OCI-LY7 (cell line): ENCODE data around the gene EML3. TPM values are rescaled to one million over a fixed set of nuclear protein-coding genes. Genes with fewer than 3 reads are reported as not detected.
A peak's percentile ranks its signal among the peaks of the same experiment; 100 is the strongest.

ENCODE experiments used
- BruUV-seq: library from RNA; stranded (reverse); fragments of 400-500 nt; replicated peaks from 2 replicates; lab custom pipeline; 2021; lab: Mats Ljungman, UMichigan
- CTCF ChIA-PET: fragments of 300-600 bp; sonication (Branson Sonifier 250); formaldehyde crosslinking; loops from one replicate; lab custom pipeline; 2022; ENCODE audit warnings: antibody characterized with exemption; ENCODE audit not compliant: unreplicated experiment; lab: Charles Lee
- POLR2A ChIA-PET: fragments of 300-600 bp; sonication (Branson Sonifier 250); formaldehyde crosslinking; loops from one replicate; lab custom pipeline; 2022; ENCODE audit warnings: antibody characterized with exemption; lab: Charles Lee
- DNase-seq: peaks from one replicate; pipeline ENCODE4 v3.0.0-alpha.2; 2015; ENCODE audit warnings: low spot score
- H2AFZ ChIP-seq: fragments of 200-600 bp; sonication (generic), shearing (Covaris generic); 2 replicates; pipeline ENCODE4 v1.6.1; 2014; ENCODE audit warnings: mild to moderate bottlenecking, antibody characterized with exemption, low read length, moderate library complexity
- H3K27ac ChIP-seq: fragments of 200-600 bp; sonication (generic); 2 replicates; pipeline ENCODE4 v1.5.1; 2014; ENCODE audit warnings: mixed run types, low read depth, mild to moderate bottlenecking, moderate library complexity, low read length, inconsistent platforms; ENCODE audit not compliant: poor library complexity, severe bottlenecking
- H3K36me3 ChIP-seq: fragments of 200-600 bp; sonication (generic); 2 replicates; pipeline ENCODE4 v1.6.1; 2014; ENCODE audit warnings: mild to moderate bottlenecking, antibody characterized with exemption, low read length, moderate library complexity, mixed read lengths; ENCODE audit not compliant: insufficient read depth
- H3K4me1 ChIP-seq: fragments of 200-600 bp; sonication (generic); 2 replicates; pipeline ENCODE4 v1.5.1; 2014; ENCODE audit warnings: mild to moderate bottlenecking, low read length; ENCODE audit not compliant: insufficient read depth, poor library complexity, severe bottlenecking
- H3K4me2 ChIP-seq: fragments of 200-600 bp; sonication (generic); 2 replicates; pipeline ENCODE4 v1.6.1; 2014; ENCODE audit warnings: mild to moderate bottlenecking, low read length
- H3K4me3 ChIP-seq: fragments of 200-600 bp; sonication (generic); 2 replicates; pipeline ENCODE4 v1.5.1; 2014; ENCODE audit warnings: mild to moderate bottlenecking, low read depth, low read length; ENCODE audit not compliant: poor library complexity, severe bottlenecking
- H3K79me2 ChIP-seq: fragments of 200-600 bp; sonication (generic); 2 replicates; pipeline ENCODE4 v1.6.1; 2016; ENCODE audit warnings: low read depth, mild to moderate bottlenecking, low read length, moderate library complexity, mixed read lengths; ENCODE audit not compliant: insufficient read depth
- H3K9me2 ChIP-seq: fragments of 200-600 bp; sonication (generic); 2 replicates; pipeline ENCODE4 v1.6.1; 2016; ENCODE audit warnings: mild to moderate bottlenecking, low read length, mixed read lengths; ENCODE audit not compliant: insufficient read depth
- H3K9me3 ChIP-seq: fragments of 200-600 bp; sonication (generic); 2 replicates; pipeline ENCODE4 v1.6.1; 2014; ENCODE audit warnings: mild to moderate bottlenecking, mixed run types, low read length, mixed read lengths
- H4K20me1 ChIP-seq: fragments of 200-600 bp; sonication (generic); 2 replicates; pipeline ENCODE4 v1.6.1; 2014; ENCODE audit warnings: mild to moderate bottlenecking, antibody characterized with exemption, low read length, moderate library complexity, mixed read lengths; ENCODE audit not compliant: insufficient read depth
- EZH2phosphoT487 ChIP-seq: fragments of 200-600 bp; sonication (generic); IDR thresholded peaks from 2 replicates; pipeline ENCODE4 v1.6.1; 2018; ENCODE audit warnings: low read depth, borderline replicate concordance, mild to moderate bottlenecking, mixed run types, antibody characterized with exemption, low read length, moderate library complexity, mixed read lengths
- intact Hi-C: fragments of 100-400 bp; cut with micrococcal nuclease; formaldehyde crosslinking; loops from one replicate; pipeline ENCODE4 v1.10.0; 2022; ENCODE audit not compliant: unreplicated experiment
- total RNA-seq, 2 experiments: library from RNA; depleted of rRNA in 1 of 2; stranded (reverse); fragments of >200 nt in 1 of 2; shearing (Covaris generic) in 1 of 2; gene quantifications; 2 replicates each; pipeline ENCODE4 v1.2.3, GENCODE V29; 2014 to 2022
- TF ChIP-seq, protein P1 (sequence below): fragments of 200-600 bp; sonication (generic); conservative IDR thresholded peaks from 2 replicates; pipeline ENCODE4 v1.5.1; 2014; ENCODE audit warnings: mild to moderate bottlenecking, antibody characterized with exemption, low read length, moderate library complexity, mixed read lengths

Gene EML3
- total RNA-seq, 2 experiments from 2014 or later, result 52.8 to 81.6 TPM

DNA sequence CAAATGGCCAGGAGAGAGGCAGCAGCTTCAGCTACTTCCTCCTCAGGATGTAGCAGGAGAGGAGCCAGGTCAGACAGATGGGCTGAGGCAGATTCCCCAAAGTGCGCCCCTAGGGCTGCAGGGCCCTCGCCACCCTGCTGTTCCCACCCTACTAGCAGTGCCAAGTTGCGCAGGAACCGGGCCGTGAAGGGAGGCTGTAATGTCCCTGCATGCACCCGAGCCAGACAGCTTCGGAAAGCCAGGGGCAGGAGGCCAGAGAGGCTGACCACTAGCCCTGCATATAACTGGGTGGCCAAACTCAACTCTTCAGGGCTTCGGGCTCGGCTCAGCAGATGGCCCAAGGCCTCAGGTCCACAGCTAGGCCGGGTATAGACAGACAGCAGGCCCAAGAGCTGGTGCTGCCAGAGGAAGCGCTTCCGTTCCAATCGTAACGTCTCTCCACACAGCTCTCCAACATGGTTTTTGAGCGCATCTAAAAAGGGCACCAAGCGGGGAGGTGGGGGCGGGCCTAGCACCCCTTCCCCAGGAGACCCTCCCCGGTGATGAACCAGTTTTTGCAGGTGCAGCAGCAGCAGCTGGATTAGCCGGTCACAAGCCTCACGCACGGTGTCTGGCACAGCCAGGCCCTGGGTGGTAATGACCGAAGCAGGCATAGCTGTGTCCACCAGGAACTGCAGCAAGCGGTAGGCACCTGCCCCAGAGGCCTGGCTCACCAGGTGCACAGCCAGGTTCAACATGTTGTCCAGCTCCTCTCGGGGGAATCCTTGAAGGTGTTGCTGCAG, 35.8 kb upstream of the EML3 start:
- no peak for DNase-seq
- H3K4me2 ChIP-seq, result no peak overlapping the region
- intact Hi-C loops, result no loop called here
- no peaks in the 10 kb centered on the region for H3K9me2 ChIP-seq
- POLR2A ChIA-PET, result interaction anchor here (1.4 to 10.5 kb wide), 2 partner anchors 18 to 23 kb away, joined by 4 to 159 read pairs; partner anchors contain the start of genes C11orf98, CSKMT, LBHD1 and UQCC3
- H3K36me3 ChIP-seq, result peaks cover 43% of the 10 kb centered on the region
- CTCF ChIA-PET, result interaction anchor here (1.0 kb wide), 1 partner anchor 16 kb away, joined by 3 read pairs; the partner anchor contains the start of genes C11orf98 and CSKMT
- H3K9me3 ChIP-seq, result no peaks in the 10 kb centered on the region
- peaks cover 30% of the 10 kb centered on the region for H3K4me1 ChIP-seq
- no peak overlapping the region for H3K27ac ChIP-seq
- TF ChIP-seq, protein P1, sequence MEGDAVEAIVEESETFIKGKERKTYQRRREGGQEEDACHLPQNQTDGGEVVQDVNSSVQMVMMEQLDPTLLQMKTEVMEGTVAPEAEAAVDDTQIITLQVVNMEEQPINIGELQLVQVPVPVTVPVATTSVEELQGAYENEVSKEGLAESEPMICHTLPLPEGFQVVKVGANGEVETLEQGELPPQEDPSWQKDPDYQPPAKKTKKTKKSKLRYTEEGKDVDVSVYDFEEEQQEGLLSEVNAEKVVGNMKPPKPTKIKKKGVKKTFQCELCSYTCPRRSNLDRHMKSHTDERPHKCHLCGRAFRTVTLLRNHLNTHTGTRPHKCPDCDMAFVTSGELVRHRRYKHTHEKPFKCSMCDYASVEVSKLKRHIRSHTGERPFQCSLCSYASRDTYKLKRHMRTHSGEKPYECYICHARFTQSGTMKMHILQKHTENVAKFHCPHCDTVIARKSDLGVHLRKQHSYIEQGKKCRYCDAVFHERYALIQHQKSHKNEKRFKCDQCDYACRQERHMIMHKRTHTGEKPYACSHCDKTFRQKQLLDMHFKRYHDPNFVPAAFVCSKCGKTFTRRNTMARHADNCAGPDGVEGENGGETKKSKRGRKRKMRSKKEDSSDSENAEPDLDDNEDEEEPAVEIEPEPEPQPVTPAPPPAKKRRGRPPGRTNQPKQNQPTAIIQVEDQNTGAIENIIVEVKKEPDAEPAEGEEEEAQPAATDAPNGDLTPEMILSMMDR, result no peak
- no peak for TF ChIP-seq EZH2phosphoT487
- peaks cover 53% of the 10 kb centered on the region for H3K79me2 ChIP-seq
- no peaks in the 10 kb centered on the region for H4K20me1 ChIP-seq
- no TSS peak for BruUV-seq
- H2AFZ ChIP-seq, result no peak overlapping the region
- H3K4me3 ChIP-seq, result no peak overlapping the region

DNA sequence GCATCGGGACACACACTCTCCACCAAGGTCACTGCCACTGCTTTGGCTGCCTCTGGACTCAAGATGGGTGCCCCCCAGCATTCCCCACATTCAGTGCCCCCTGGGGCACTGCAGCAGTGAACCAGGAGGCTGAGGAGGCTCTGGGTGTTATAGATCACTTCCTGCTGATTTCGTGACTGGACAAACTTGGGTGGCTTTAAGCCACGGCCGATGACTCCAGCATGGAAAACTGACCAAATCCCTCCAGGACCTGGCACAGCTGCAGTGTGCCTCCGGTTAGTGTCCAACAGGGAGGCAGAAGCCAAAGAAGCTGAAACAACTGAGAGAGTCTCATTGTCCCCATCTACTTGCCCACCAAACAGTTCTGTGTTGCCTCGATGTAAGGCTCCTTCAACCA, 35.0 kb upstream of the EML3 start:
- H2AFZ ChIP-seq, result no peak overlapping the region
- intact Hi-C loops, result no loop called here
- H3K36me3 ChIP-seq, result peaks cover 50% of the 10 kb centered on the region
- H3K4me3 ChIP-seq, result no peak overlapping the region
- no peak overlapping the region for H3K27ac ChIP-seq
- BruUV-seq, result no TSS peak
- no peaks in the 10 kb centered on the region for H3K9me2 ChIP-seq
- DNase-seq, result no peak
- no peak overlapping the region for H3K4me2 ChIP-seq
- CTCF ChIA-PET, result no interaction called here
- peaks cover 29% of the 10 kb centered on the region for H3K4me1 ChIP-seq
- no peak for TF ChIP-seq EZH2phosphoT487
- H3K9me3 ChIP-seq, result no peaks in the 10 kb centered on the region
- H3K79me2 ChIP-seq, result peaks cover 54% of the 10 kb centered on the region
- H4K20me1 ChIP-seq, result no peaks in the 10 kb centered on the region
- POLR2A ChIA-PET, result interaction anchor here (0.6 kb wide), 1 partner anchor 57 kb away, joined by 10 read pairs; no protein-coding TSS in a partner anchor

DNA sequence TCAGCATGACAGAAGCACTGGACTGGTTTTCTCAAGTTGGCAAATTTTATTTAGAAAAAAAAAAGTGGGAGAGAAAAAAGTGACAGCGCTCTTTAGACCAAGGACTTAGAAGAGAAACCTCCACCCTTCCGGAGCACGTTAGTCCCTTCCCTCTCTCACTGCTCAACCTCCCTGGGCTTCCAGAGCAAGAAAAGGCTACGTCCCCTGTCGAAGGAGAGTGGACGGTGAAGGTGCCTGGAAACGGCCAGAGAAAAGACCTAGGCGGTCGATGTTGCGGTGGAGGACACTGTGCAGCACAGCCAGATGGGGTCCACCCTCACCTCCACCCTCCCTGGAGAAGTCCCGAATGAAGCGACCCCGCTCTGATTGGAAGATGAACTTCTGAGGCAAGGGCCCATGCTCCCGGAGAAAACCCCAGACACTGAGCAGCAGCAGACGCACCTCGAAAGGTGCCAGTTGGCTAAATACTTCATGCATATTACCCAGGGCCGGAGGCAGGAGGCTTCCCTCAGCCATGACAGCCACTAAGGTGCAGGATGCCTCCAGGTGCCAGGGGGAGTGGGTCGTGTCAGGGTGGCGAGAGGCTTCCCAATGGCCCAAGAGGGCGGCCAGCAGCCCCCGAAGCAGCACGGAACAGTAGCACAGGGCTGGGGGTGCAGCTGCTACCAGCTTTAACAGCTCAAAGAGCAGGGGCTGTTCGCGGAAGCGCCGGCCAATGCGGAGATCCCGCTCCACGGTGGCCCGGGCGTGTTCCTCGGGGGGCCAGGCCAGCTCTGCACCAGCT, 34.4 kb upstream of the EML3 start:
- BruUV-seq, result no TSS peak
- H3K4me1 ChIP-seq, result peaks cover 29% of the 10 kb centered on the region
- intact Hi-C loops, result loop anchor here (1.0 kb wide), 2 partner anchors 114 to 194 kb away; partner anchors contain the start of gene POLR2G
- no peak for TF ChIP-seq EZH2phosphoT487
- TF ChIP-seq, protein P1, result no peak
- ChIA-PET CTCF (interaction anchor here (0.6 to 0.9 kb wide), 3 partner anchors 55 to 1538 kb away, joined by 3 to 10 read pairs (median 7); no protein-coding TSS in a partner anchor), POLR2A (interaction anchor here (0.6 to 1.7 kb wide), 6 partner anchors 10 to 57 kb away, joined by 4 to 20 read pairs (median 8); partner anchors contain the start of genes C11orf98 and CSKMT)
- DNase-seq, result no peak
- no peaks in the 10 kb centered on the region for H3K9me3 ChIP-seq
- H3K4me2 ChIP-seq, result peak overlapping the region; percentile 44
- H4K20me1 ChIP-seq, result no peaks in the 10 kb centered on the region
- no peak overlapping the region for H2AFZ ChIP-seq
- peak overlapping the region; percentile 25 for H3K4me3 ChIP-seq
- H3K36me3 ChIP-seq, result peaks cover 55% of the 10 kb centered on the region
- H3K9me2 ChIP-seq, result no peaks in the 10 kb centered on the region
- peaks cover 54% of the 10 kb centered on the region for H3K79me2 ChIP-seq
- no peak overlapping the region for H3K27ac ChIP-seq
